Neutrophil (primary cell): ENCODE results near the gene CAND2.

Experiments used
- H3K27ac ChIP-seq: fragments of 200-600 bp; sonication (generic); 2 replicates; pipeline ENCODE4 v1.5.1; 2016; ENCODE audit warnings: mild to moderate bottlenecking, moderate library complexity
- H3K27me3 ChIP-seq: fragments of 200-600 bp; sonication (generic); 2 replicates; pipeline ENCODE4 v1.6.0; 2016; ENCODE audit warnings: mild to moderate bottlenecking
- H3K36me3 ChIP-seq: fragments of 200-600 bp; sonication (generic); 2 replicates; pipeline ENCODE4 v1.5.1; 2017
- H3K4me1 ChIP-seq, 2 experiments: fragments of 200-600 bp in 1 of 2; sonication (generic) in 1 of 2; 1 replicate in 1 of 2; 2 replicates in 1 of 2; pipeline versions ENCODE4 v1.5.1 to v1.6.1; 2013 to 2016; ENCODE audit warnings: low read depth in 1 of 2, low read length in 1 of 2, mild to moderate bottlenecking in 1 of 2, moderate library complexity in 1 of 2; ENCODE audit not compliant: control insufficient read depth in 1 of 2, insufficient read depth in 1 of 2
- H3K4me3 ChIP-seq, 2 experiments: fragments of 200-600 bp in 1 of 2; sonication (generic) in 1 of 2; 1 replicate in 1 of 2; 2 replicates in 1 of 2; pipeline ENCODE4 v1.5.1; 2013 to 2016; ENCODE audit warnings: low read depth in 1 of 2, low read length in 1 of 2, mild to moderate bottlenecking in 1 of 2, moderate library complexity in 1 of 2
- H3K9me3 ChIP-seq: fragments of 200-600 bp; sonication (generic); 2 replicates; pipeline ENCODE4 v1.5.1; 2016
- TF ChIP-seq, protein P1 (sequence below): fragments of 200-600 bp; sonication (generic); IDR thresholded peaks from 2 replicates; pipeline ENCODE4 v1.5.1; 2016; ENCODE audit warnings: antibody characterized with exemption

Gene CAND2

DNA sequence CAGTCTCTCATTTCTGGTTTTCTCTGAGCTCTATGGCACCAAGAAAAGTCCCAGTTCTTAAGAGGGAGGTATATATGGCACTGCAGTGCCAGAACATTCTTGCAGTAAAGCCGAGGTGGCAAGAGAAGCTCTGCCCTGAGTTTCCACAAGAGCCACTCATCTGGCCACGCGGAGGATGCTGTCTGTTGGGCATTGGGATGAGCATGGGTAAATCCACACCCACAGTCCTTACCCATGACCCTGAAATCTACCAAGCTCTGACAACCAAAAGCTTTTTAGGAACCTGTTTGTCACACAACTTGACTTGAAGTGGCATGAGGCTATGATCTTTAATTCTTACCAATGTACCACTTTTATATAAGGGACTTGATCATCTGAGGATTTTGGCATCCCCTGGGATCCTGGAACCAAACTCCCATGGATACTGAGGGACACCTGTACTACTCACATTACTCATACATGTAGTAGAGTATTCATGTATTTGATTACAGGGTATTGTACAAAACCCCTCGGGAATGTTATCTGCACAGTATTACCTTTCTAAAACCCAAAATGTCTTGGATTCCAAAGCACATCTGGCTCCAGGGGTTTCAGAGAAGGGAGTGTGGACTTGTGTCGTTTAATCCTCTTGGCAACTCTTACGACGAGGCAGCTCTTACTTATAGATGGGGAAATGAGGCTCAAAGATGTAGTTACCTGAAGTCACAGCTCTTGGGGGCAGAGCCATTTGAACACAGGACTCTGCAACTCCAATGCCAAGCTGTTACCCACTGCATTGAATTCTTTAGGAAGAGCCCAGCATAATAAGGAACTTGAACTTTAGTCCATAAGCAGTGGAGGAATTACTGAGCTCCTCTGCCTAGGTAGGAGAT lies 36.1 kb downstream of the CAND2 start:
- Histone ChIP-seq H3K9me3 (no peaks in the 10 kb centered on the region), H3K27ac (no peak overlapping the region), H3K36me3 (peaks cover 65% of the 10 kb centered on the region), H3K27me3 (no peaks in the 10 kb centered on the region), H3K4me3 (no peak overlapping the region), H3K4me1 (no peaks in the 10 kb centered on the region)
- TF ChIP-seq, protein P1, sequence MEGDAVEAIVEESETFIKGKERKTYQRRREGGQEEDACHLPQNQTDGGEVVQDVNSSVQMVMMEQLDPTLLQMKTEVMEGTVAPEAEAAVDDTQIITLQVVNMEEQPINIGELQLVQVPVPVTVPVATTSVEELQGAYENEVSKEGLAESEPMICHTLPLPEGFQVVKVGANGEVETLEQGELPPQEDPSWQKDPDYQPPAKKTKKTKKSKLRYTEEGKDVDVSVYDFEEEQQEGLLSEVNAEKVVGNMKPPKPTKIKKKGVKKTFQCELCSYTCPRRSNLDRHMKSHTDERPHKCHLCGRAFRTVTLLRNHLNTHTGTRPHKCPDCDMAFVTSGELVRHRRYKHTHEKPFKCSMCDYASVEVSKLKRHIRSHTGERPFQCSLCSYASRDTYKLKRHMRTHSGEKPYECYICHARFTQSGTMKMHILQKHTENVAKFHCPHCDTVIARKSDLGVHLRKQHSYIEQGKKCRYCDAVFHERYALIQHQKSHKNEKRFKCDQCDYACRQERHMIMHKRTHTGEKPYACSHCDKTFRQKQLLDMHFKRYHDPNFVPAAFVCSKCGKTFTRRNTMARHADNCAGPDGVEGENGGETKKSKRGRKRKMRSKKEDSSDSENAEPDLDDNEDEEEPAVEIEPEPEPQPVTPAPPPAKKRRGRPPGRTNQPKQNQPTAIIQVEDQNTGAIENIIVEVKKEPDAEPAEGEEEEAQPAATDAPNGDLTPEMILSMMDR, result no peak

DNA sequence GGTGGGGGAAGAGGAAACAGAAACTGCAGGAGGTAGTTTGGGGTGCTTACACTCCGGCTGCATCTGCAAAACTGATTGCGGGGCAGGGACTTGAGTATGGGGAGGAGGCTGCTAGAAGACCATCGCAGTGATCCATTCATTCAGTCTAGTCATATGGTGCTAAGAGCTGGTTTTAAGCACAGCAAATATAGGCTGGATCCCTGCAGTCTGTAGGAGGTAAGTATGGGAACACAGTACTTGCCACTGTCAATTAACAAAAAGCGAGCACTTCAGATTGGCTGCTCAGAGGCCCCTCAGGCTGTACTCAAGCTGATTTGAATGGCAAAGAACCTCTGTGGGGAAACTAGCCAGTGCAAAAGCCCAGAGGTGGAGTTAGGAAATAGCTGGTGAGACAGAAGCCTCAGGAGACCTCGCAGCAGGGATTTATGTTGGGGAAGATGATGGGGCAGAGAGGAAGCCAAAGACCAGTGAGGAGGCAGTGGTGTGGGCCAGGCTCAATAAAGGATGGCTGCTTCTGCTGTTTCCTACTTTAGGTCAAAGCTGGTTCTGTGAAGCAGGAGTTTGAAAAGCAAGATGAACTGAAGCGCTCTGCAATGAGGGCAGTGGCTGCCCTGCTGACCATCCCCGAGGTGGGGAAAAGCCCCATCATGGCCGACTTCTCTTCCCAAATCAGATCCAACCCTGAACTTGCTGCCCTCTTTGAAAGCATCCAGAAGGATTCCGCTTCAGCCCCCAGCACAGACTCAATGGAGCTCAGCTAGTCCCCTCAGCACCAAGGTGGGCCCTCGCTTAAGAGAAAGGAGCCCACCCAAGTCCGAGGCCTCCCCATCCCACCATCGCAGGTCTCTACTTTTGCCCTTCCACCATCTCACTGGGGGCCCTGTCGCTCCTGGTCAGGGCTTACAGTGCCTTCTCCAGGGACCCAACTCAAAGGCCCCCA lies 37.0 kb downstream of the CAND2 start:
- Histone ChIP-seq H3K4me1 (no peaks in the 10 kb centered on the region), H3K27ac (no peak overlapping the region), H3K27me3 (no peaks in the 10 kb centered on the region), H3K9me3 (no peaks in the 10 kb centered on the region), H3K4me3 (no peak overlapping the region), H3K36me3 (peaks cover 74% of the 10 kb centered on the region)
- TF ChIP-seq, protein P1, result no peak

DNA sequence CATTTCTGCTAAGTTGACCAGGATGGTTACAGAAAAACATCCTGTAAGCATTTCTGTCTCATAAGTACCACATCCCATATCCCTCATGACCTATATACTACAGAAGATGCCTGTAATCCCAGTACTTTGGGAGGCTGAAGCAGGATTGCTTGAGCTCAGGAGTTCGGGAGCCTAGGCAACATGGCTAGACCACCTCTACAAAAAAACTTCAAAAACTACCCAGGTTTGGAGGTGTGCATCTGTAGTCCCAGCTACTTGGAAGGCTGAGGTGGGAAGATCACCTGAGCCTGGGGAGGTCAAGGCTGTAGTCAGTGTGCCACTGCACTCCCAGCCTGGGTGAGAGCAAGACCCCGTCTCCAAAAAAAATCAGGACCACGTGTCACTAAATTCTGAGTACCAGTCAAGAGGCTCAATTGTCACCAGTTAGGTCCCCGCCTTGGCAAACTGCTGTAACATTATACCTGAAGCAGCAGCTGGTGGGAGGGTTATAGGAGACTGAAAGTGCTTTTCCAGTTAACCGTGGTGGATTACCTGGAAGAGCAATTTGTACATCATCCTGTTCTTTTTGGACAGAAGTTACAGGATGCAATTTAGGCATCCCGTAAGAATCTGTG lies 38.7 kb downstream of the CAND2 start:
- no peak overlapping the region for H3K27ac ChIP-seq
- no peaks in the 10 kb centered on the region for H3K9me3 ChIP-seq
- no peak overlapping the region for H3K4me3 ChIP-seq
- no peaks in the 10 kb centered on the region for H3K27me3 ChIP-seq
- TF ChIP-seq, protein P1, result no peak
- peaks cover 85% of the 10 kb centered on the region for H3K36me3 ChIP-seq
- peaks cover 3 to 5% of the 10 kb centered on the region in 2 experiments for H3K4me1 ChIP-seq

DNA sequence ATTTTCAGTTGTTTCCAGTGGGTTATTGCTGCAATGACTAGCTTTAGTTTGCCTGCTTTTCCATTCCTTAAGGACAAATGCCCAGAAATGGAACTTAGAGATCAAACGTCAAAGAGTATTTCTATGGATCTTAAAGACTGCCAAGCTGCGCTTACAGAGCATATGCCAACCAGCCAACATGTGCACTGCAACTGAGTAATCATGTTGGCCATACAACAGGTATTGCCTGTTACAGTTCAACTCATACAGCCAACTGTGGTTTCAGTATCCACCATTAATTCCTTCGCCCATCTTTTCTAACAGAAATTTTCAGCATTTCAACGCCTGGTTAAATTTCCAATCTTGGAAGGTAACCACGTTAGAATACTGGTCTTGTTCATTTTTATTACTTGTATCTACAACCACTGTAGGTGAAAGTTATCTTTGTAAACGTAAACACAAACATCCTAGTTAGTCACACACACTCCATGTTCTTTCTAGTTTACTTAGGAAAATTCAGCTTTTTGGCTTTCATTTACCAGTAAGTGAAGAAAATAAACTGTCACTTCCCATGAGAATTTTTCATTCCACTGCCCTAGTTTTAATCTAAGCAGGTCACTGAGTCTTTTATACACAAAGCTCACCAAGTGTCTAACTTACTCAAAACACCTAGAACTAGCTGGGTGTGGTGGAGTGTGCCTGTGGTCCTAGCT lies 41.0 kb downstream of the CAND2 start:
- Histone ChIP-seq H3K9me3 (no peaks in the 10 kb centered on the region), H3K36me3 (peaks cover 71% of the 10 kb centered on the region), H3K27me3 (no peaks in the 10 kb centered on the region), H3K4me3 (no peak overlapping the region), H3K27ac (no peak overlapping the region), H3K4me1 (peaks cover 15 to 21% of the 10 kb centered on the region in 2 experiments)
- TF ChIP-seq, protein P1, result no peak
